Measurements from ENCODE around the gene ITGAX. TPM values are rescaled to one million over a fixed set of nuclear protein-coding genes. Genes with fewer than 3 reads are reported as not detected.

The ITGAX gene
- total and polyA plus RNA-seq, 2 experiments from 2014 or later, result not detected

GRCh38 chr16:31420037-31420436 lies 65.1 kb downstream of the ITGAX start:
- Histone ChIP-seq H3K9ac (no peak overlapping the region), H3K27me3 (replicated peaks; ENCODE audit: insufficient read depth) (peaks cover 8% of the 10 kb centered on the region; the same call in 1 of the 2 replicates), H2AFZ (no peak overlapping the region), H3K9me3 (ENCODE audit: low read depth) (no peaks in the 10 kb centered on the region), H3K27ac (no peak overlapping the region), H3F3A (ENCODE audit: insufficient read depth) (no peaks in the 10 kb centered on the region), H3K79me2 (ENCODE audit: insufficient read depth) (no peaks in the 10 kb centered on the region), H3K4me1 (ENCODE audit: insufficient read depth) (no peaks in the 10 kb centered on the region), H4K20me1 (ENCODE audit: insufficient read depth) (no peaks in the 10 kb centered on the region), H3K4me3 (no peak overlapping the region), H3K36me3 (ENCODE audit: low read depth) (no peaks in the 10 kb centered on the region), H3K9me2 (ENCODE audit: insufficient read depth) (no peaks in the 10 kb centered on the region), H3K4me2 (ENCODE audit: unreplicated experiment) (no peak overlapping the region)
- TF ChIP-seq EZH2 (IDR thresholded peaks at IDR 0.05; ENCODE audit: insufficient read depth, poor library complexity, severe bottlenecking), result no peak
- TF ChIP-seq EZH2phosphoT487 (IDR thresholded peaks at IDR 0.05; ENCODE audit: insufficient read depth, low read depth), result no peak
- no peak for DNase-seq
- in situ Hi-C loops (cut with MboI), result loop anchor here (10.0 kb wide), 1 partner anchor 195 kb away; no protein-coding TSS in a partner anchor
- WGBS, 2 experiments (ENCODE audit: low coverage in 1 of 2, low lambda C conversion rate in 2 of 2, missing lambda C conversion rate in 2 of 2), result 55 to 67% methylated on average over 3 of the region's 3 CpGs

- Histone ChIP-seq H3K9me2 (ENCODE audit: insufficient read depth) (no peaks in the 10 kb centered on the region), H3K4me3 (no peak overlapping the region), H3K9ac (no peak overlapping the region), H3K27me3 (replicated peaks; ENCODE audit: insufficient read depth) (peaks cover 8% of the 10 kb centered on the region; the same call in 1 of the 2 replicates), H3F3A (ENCODE audit: insufficient read depth) (no peaks in the 10 kb centered on the region), H3K4me2 (ENCODE audit: unreplicated experiment) (no peak overlapping the region), H3K4me1 (ENCODE audit: insufficient read depth) (no peaks in the 10 kb centered on the region), H3K36me3 (ENCODE audit: low read depth) (no peaks in the 10 kb centered on the region), H3K79me2 (ENCODE audit: insufficient read depth) (no peaks in the 10 kb centered on the region), H2AFZ (no peak overlapping the region), H4K20me1 (ENCODE audit: insufficient read depth) (no peaks in the 10 kb centered on the region), H3K9me3 (ENCODE audit: low read depth) (no peaks in the 10 kb centered on the region), H3K27ac (no peak overlapping the region)
- 33 to 35% methylated on average over 6 of the region's 6 CpGs for WGBS, 2 experiments (ENCODE audit: low coverage in 1 of 2, low lambda C conversion rate in 2 of 2, missing lambda C conversion rate in 2 of 2)
- no peak for DNase-seq
- no peak for TF ChIP-seq EZH2 (IDR thresholded peaks at IDR 0.05; ENCODE audit: insufficient read depth, poor library complexity, severe bottlenecking)
- TF ChIP-seq EZH2phosphoT487 (IDR thresholded peaks at IDR 0.05; ENCODE audit: insufficient read depth, low read depth), result no peak
- in situ Hi-C loops (cut with MboI), result loop anchor here (10.0 kb wide), 1 partner anchor 197 kb away; no protein-coding TSS in a partner anchor
These were observed 66.6 kb downstream of the ITGAX start for GRCh38 chr16:31421587-31421986.

- no peaks in the 10 kb centered on the region for H4K20me1 ChIP-seq (ENCODE audit: insufficient read depth)
- H3K9me3 ChIP-seq (ENCODE audit: low read depth), result no peaks in the 10 kb centered on the region
- H3K79me2 ChIP-seq (ENCODE audit: insufficient read depth), result no peaks in the 10 kb centered on the region
- in situ Hi-C loops (cut with MboI), result loop anchor here (10.0 kb wide), 1 partner anchor 198 kb away; no protein-coding TSS in a partner anchor
- H3K4me3 ChIP-seq, result no peak overlapping the region
- H3K9ac ChIP-seq, result no peak overlapping the region
- no peak overlapping the region for H3K4me2 ChIP-seq (ENCODE audit: unreplicated experiment)
- no peaks in the 10 kb centered on the region for H3K9me2 ChIP-seq (ENCODE audit: insufficient read depth)
- H3K27ac ChIP-seq, result no peak overlapping the region
- H3F3A ChIP-seq (ENCODE audit: insufficient read depth), result no peaks in the 10 kb centered on the region
- DNase-seq, result no peak
- TF ChIP-seq EZH2phosphoT487 (IDR thresholded peaks at IDR 0.05; ENCODE audit: insufficient read depth, low read depth) (no peak), EZH2 (IDR thresholded peaks at IDR 0.05; ENCODE audit: insufficient read depth, poor library complexity, severe bottlenecking) (no peak)
- H3K4me1 ChIP-seq (ENCODE audit: insufficient read depth), result no peaks in the 10 kb centered on the region
- 44 to 51% methylated on average over 3 of the region's 3 CpGs for WGBS, 2 experiments (ENCODE audit: low coverage in 1 of 2, low lambda C conversion rate in 2 of 2, missing lambda C conversion rate in 2 of 2)
- peaks cover 8% of the 10 kb centered on the region; the same call in 1 of the 2 replicates for H3K27me3 ChIP-seq (replicated peaks; ENCODE audit: insufficient read depth)
- no peak overlapping the region for H2AFZ ChIP-seq
- no peaks in the 10 kb centered on the region for H3K36me3 ChIP-seq (ENCODE audit: low read depth)
These were observed 68.3 kb downstream of the ITGAX start for GRCh38 chr16:31423241-31423640.

- no peak overlapping the region for H3K9ac ChIP-seq
- no peak overlapping the region for H3K27ac ChIP-seq
- DNase-seq, result no peak
- no peaks in the 10 kb centered on the region for H3K9me3 ChIP-seq (ENCODE audit: low read depth)
- no peak overlapping the region for H2AFZ ChIP-seq
- H3F3A ChIP-seq (ENCODE audit: insufficient read depth), result no peaks in the 10 kb centered on the region
- no peak overlapping the region for H3K4me2 ChIP-seq (ENCODE audit: unreplicated experiment)
- no peaks in the 10 kb centered on the region for H3K79me2 ChIP-seq (ENCODE audit: insufficient read depth)
- in situ Hi-C loops (cut with MboI), result loop anchor here (10.0 kb wide), 1 partner anchor 199 kb away; no protein-coding TSS in a partner anchor
- no peaks in the 10 kb centered on the region for H3K4me1 ChIP-seq (ENCODE audit: insufficient read depth)
- TF ChIP-seq EZH2 (IDR thresholded peaks at IDR 0.05; ENCODE audit: insufficient read depth, poor library complexity, severe bottlenecking) (no peak), EZH2phosphoT487 (IDR thresholded peaks at IDR 0.05; ENCODE audit: insufficient read depth, low read depth) (no peak)
- WGBS, 2 experiments (ENCODE audit: low coverage in 1 of 2, low lambda C conversion rate in 2 of 2, missing lambda C conversion rate in 2 of 2), result 45 to 50% methylated on average over 12 of the region's 12 CpGs
- H3K9me2 ChIP-seq (ENCODE audit: insufficient read depth), result no peaks in the 10 kb centered on the region
- H3K4me3 ChIP-seq, result no peak overlapping the region
- H4K20me1 ChIP-seq (ENCODE audit: insufficient read depth), result no peaks in the 10 kb centered on the region
- no peaks in the 10 kb centered on the region for H3K36me3 ChIP-seq (ENCODE audit: low read depth)
- H3K27me3 ChIP-seq (replicated peaks; ENCODE audit: insufficient read depth), result peaks cover 8% of the 10 kb centered on the region; the same call in 1 of the 2 replicates
These were observed 68.8 kb downstream of the ITGAX start for GRCh38 chr16:31423801-31424200.

Measured in GM23248 (cell line).